ENCODE data around the gene EMX1.

- no peak for TF ChIP-seq YY1 (IDR thresholded peaks at IDR 0.05; ENCODE audit: insufficient read depth, insufficient read length)
- TF ChIP-seq ZNF274 (IDR thresholded peaks at IDR 0.05; ENCODE audit: low read depth, low read length) = no peak
Measured at GRCh38 chr2:72952110-72952823, 34.9 kb downstream of the EMX1 start.

Data from NT2/D1 (cell line).